Trophoblast cell (in vitro differentiated cells and primary cell): ENCODE data around the gene HCRTR1.

Source experiments
- DNase-seq, 2 donors: peaks; one replicate each; pipeline ENCODE4 v3.0.0-alpha.2; 2016
- H2AFZ ChIP-seq: 2 replicates; pipeline ENCODE4 v1.6.1; 2013; ENCODE audit warnings: low read length, moderate library complexity, mild to moderate bottlenecking; ENCODE audit not compliant: insufficient read depth, poor library complexity
- H2AK5ac ChIP-seq: 2 replicates; pipeline ENCODE4 v1.6.1; 2013; ENCODE audit warnings: mild to moderate bottlenecking, low read length
- H2BK120ac ChIP-seq: 2 replicates; pipeline ENCODE4 v1.6.1; 2013; ENCODE audit warnings: low read length, mild to moderate bottlenecking, moderate library complexity; ENCODE audit not compliant: insufficient read depth, poor library complexity
- H2BK12ac ChIP-seq: 2 replicates; pipeline ENCODE4 v1.6.1; 2013; ENCODE audit warnings: mild to moderate bottlenecking, low read length, moderate library complexity
- H2BK5ac ChIP-seq: 2 replicates; pipeline ENCODE4 v1.6.1; 2013; ENCODE audit warnings: low read length, low read depth, moderate library complexity, mild to moderate bottlenecking; ENCODE audit not compliant: poor library complexity
- H3K14ac ChIP-seq: 2 replicates; pipeline ENCODE4 v1.6.1; 2013; ENCODE audit warnings: mild to moderate bottlenecking, low read length
- H3K18ac ChIP-seq: 2 replicates; pipeline ENCODE4 v1.6.1; 2013; ENCODE audit warnings: mild to moderate bottlenecking, low read length
- H3K23ac ChIP-seq: 2 replicates; pipeline ENCODE4 v1.6.1; 2013; ENCODE audit warnings: low read length
- H3K27ac ChIP-seq: 2 replicates; pipeline ENCODE4 v1.5.1; 2013; ENCODE audit warnings: low read depth, mild to moderate bottlenecking, inconsistent platforms, low read length, moderate library complexity
- H3K27me3 ChIP-seq: 2 replicates; pipeline ENCODE4 v1.6.1; 2013; ENCODE audit warnings: inconsistent platforms, mild to moderate bottlenecking, low read length, moderate library complexity; ENCODE audit not compliant: insufficient read depth
- H3K36me3 ChIP-seq, 2 experiments: 1 replicate in 1 of 2; 2 replicates in 1 of 2; pipeline ENCODE4 v1.6.1; 2013; ENCODE audit warnings: low read length in 2 of 2, mild to moderate bottlenecking in 2 of 2, moderate library complexity in 1 of 2; ENCODE audit not compliant: insufficient read depth in 2 of 2, control insufficient read depth in 1 of 2
- H3K4ac ChIP-seq: 2 replicates; pipeline ENCODE4 v1.6.1; 2013; ENCODE audit warnings: low read depth, mild to moderate bottlenecking, low read length, moderate library complexity
- H3K4me1 ChIP-seq, 2 experiments: 1 replicate in 1 of 2; 2 replicates in 1 of 2; pipeline ENCODE4 v1.6.1; 2013; ENCODE audit warnings: low read length in 2 of 2, mild to moderate bottlenecking in 2 of 2, moderate library complexity in 1 of 2; ENCODE audit not compliant: insufficient read depth in 2 of 2, control insufficient read depth in 1 of 2
- H3K4me2 ChIP-seq: 2 replicates; pipeline ENCODE4 v1.6.1; 2013; ENCODE audit warnings: inconsistent platforms, mild to moderate bottlenecking, low read length, moderate library complexity
- H3K4me3 ChIP-seq: 2 replicates; pipeline ENCODE4 v1.5.1; 2013; ENCODE audit warnings: mild to moderate bottlenecking, low read depth, low read length, inconsistent platforms
- H3K79me1 ChIP-seq: one replicate; pipeline ENCODE4 v1.6.1; 2013; ENCODE audit warnings: low read length
- H3K79me2 ChIP-seq: 2 replicates; pipeline ENCODE4 v1.6.1; 2013; ENCODE audit warnings: low read length, mild to moderate bottlenecking; ENCODE audit not compliant: control insufficient read depth, insufficient read depth, poor library complexity
- H3K9ac ChIP-seq: 2 replicates; pipeline ENCODE4 v1.6.1; 2013; ENCODE audit warnings: mild to moderate bottlenecking, low read length
- H3K9me3 ChIP-seq: 2 replicates; pipeline ENCODE4 v1.6.1; 2013; ENCODE audit warnings: low read depth, mild to moderate bottlenecking, control low read depth, inconsistent platforms, low read length; ENCODE audit not compliant: insufficient read depth
- H4K12ac ChIP-seq: 2 replicates; pipeline ENCODE4 v1.6.1; 2013; ENCODE audit warnings: low read depth, mild to moderate bottlenecking, low read length, moderate library complexity
- H4K8ac ChIP-seq: 2 replicates; pipeline ENCODE4 v1.6.1; 2013; ENCODE audit warnings: low read depth, mild to moderate bottlenecking, low read length, moderate library complexity
- H4K91ac ChIP-seq: one replicate; pipeline ENCODE4 v1.6.1; 2013; ENCODE audit warnings: low read depth, mild to moderate bottlenecking, low read length, moderate library complexity
- WGBS: extraction: QIAGEN DNeasy Blood & Tissue Kit; methylation state at CpG from one replicate; pipeline ENCODE4 v1.1.7; 2013; ENCODE audit warnings: missing lambda C conversion rate; ENCODE audit not compliant: insufficient read length, insufficient coverage; ENCODE audit errors: extremely low coverage; 5-methylcytosine and 5-hydroxymethylcytosine counted together

The HCRTR1 gene

DNA sequence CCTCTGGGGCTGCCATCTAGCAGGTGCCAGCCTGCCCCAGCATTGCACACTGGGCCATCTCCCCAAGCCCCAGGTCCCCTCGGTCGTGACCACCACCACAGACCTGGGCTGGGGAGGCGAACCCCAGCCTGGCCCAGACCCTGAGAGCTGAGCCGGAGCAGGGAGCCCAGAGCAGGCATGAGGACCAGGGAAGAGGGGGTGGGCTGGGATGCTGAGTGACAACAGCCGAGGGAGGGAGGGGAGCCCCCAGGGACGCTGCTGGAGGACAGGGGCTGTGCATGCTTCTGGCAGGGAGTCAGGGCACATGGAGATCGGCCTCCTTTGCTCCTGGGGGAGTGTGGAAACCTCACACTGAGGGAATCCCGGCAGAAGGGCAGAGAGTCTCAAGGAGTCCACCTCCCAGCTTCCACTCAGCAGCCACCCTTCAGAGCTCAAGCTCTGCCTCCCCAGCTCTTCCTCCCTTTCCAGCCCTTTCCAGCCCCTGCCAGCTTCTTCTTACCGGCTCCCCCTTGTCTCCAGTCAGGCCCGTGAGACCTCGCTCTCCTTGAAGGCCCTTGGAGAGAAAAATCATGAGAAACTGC is 50.9 kb downstream of the HCRTR1 start:
- H3K79me2 ChIP-seq: no peaks in the 10 kb centered on the region

DNA sequence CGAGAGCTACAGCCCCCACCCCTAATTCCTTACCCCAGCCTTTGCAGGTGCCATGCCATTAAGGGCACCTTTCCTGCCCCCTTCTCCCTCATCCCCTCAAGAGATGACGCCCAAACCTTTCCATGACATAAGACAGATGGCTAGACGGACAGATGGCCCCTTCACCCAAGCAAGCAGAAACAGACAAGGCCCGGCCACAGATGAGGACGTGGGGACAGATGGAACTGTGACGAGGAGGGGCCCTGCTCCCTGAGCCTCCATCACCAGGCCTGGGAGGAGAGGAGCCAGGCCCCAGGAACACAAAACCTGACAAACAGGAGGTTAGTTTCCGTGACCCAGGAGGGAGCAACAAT is 51.9 kb downstream of the HCRTR1 start:
- peaks cover 0 to under 1% of the 10 kb centered on the region in 2 experiments for H3K4me1 ChIP-seq
- no peak overlapping the region for H2BK12ac ChIP-seq
- H2BK5ac ChIP-seq: no peak overlapping the region
- no peak overlapping the region for H3K4me2 ChIP-seq
- no peak overlapping the region for H3K9ac ChIP-seq
- no peak overlapping the region for H4K91ac ChIP-seq
- no peak overlapping the region for H3K14ac ChIP-seq
- H3K79me2 ChIP-seq: no peaks in the 10 kb centered on the region
- H3K4me3 ChIP-seq: no peak overlapping the region
- no peak overlapping the region for H3K18ac ChIP-seq
- WGBS: no CpG with 5 or more reads among the region's 7 CpGs
- no peak overlapping the region for H2AFZ ChIP-seq
- H3K79me1 ChIP-seq: no peaks in the 10 kb centered on the region
- H3K27me3 ChIP-seq: no peaks in the 10 kb centered on the region
- H3K36me3 ChIP-seq: peaks cover 63% of the 10 kb centered on the region in 2 experiments
- no peak overlapping the region for H2BK120ac ChIP-seq
- H2AK5ac ChIP-seq: no peak overlapping the region
- H4K8ac ChIP-seq: no peak overlapping the region
- no peaks in the 10 kb centered on the region for H3K9me3 ChIP-seq
- H3K27ac ChIP-seq: no peak overlapping the region
- H3K23ac ChIP-seq: no peak overlapping the region
- H3K4ac ChIP-seq: no peak overlapping the region
- H4K12ac ChIP-seq: no peak overlapping the region
- DNase-seq: no peak

More for the DNA sequence above, 50.9 kb downstream of the HCRTR1 start:
- peaks cover 59 to 60% of the 10 kb centered on the region in 2 experiments for H3K36me3 ChIP-seq
- H3K9ac ChIP-seq: no peak overlapping the region
- H3K4me1 ChIP-seq: no peaks in the 10 kb centered on the region
- no peak overlapping the region for H3K4ac ChIP-seq
- H3K79me1 ChIP-seq: no peaks in the 10 kb centered on the region
- no peak overlapping the region for H2BK120ac ChIP-seq
- no peak overlapping the region for H3K4me3 ChIP-seq
- H4K12ac ChIP-seq: no peak overlapping the region
- no peak overlapping the region for H3K18ac ChIP-seq
- no peak overlapping the region for H3K27ac ChIP-seq
- H2BK12ac ChIP-seq: no peak overlapping the region
- DNase-seq: no peak
- no peak overlapping the region for H3K4me2 ChIP-seq
- H3K23ac ChIP-seq: no peak overlapping the region
- no peak overlapping the region for H4K91ac ChIP-seq
- no CpG with 5 or more reads among the region's 11 CpGs for whole genome bisulfite sequencing
- no peaks in the 10 kb centered on the region for H3K27me3 ChIP-seq
- H4K8ac ChIP-seq: no peak overlapping the region
- no peak overlapping the region for H2AK5ac ChIP-seq
- H2AFZ ChIP-seq: no peak overlapping the region
- no peak overlapping the region for H3K14ac ChIP-seq
- no peak overlapping the region for H2BK5ac ChIP-seq
- H3K9me3 ChIP-seq: no peaks in the 10 kb centered on the region

DNA sequence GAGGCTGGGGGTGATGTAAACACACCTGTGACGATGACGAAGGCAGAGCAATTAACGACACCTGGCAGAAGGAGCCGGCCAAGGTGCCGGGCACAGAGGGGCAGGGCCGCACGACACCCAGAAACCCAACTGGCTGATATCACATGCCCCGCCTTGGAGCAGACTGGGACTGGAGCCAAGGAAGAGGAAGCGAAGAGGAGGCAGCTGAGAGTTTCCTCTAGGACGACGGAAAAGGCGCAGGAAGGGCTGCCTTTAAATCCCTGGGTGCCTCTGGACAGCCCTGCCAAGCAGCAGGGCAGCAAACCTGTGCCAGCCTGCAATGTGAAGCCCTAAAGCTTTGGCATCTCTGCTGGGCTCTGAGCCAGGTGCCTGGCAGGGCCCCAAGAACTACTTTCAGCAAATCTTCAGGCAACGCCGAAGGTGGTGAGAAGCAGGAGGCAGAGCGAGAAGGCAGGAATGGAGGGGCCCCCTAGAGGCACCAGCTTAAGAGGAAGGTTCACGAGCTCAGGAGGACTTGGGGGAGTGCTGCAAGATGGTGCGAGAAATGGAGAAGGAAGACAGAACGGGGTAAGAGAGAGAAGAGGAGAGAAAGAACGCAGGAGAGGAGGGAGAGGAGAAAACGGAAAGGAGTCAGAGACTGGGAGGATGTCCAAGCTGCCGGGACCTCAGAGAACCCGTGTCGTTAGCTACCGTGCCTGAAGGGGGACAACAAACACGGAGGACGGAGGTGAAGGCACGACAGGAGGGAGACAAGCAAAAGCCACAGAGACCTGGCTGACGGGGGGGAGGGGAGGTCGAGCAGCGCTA is 52.5 kb downstream of the HCRTR1 start:
- Histone ChIP-seq H2AK5ac (no peak overlapping the region), H3K79me1 (no peaks in the 10 kb centered on the region), H3K9ac (no peak overlapping the region), H3K23ac (no peak overlapping the region), H3K36me3 (peaks cover 57 to 61% of the 10 kb centered on the region in 2 experiments), H2BK12ac (no peak overlapping the region), H3K4me2 (no peak overlapping the region), H2BK5ac (no peak overlapping the region), H3K18ac (no peak overlapping the region), H3K14ac (no peak overlapping the region), H3K9me3 (no peaks in the 10 kb centered on the region), H3K27ac (no peak overlapping the region), H4K12ac (no peak overlapping the region), H2AFZ (no peak overlapping the region), H4K8ac (no peak overlapping the region), H3K27me3 (no peaks in the 10 kb centered on the region), H4K91ac (no peak overlapping the region), H2BK120ac (no peak overlapping the region), H3K4ac (no peak overlapping the region), H3K79me2 (no peaks in the 10 kb centered on the region), H3K4me3 (no peak overlapping the region), H3K4me1 (peaks cover under 1 to 5% of the 10 kb centered on the region in 2 experiments)
- WGBS: no CpG with 5 or more reads among the region's 30 CpGs
- no peak for DNase-seq

DNA sequence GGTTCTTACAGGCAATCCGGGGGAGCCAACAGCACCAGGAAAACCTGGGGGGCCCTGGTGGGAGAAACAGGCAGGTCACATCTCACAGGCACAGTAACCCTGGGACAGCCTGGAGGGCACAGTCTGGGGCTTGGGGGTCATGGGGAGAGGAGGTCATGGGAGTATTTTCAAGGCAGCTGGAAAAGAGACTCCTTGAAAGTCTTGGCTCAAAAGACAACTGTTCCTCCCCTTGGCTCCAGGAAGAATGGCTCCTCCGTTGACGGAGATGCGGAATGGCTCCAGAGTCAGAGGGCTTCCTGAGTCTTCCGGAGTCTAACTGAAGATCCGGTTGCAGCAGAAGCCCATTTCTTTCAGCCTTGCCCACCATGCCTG is 53.1 kb downstream of the HCRTR1 start:
- H2AK5ac ChIP-seq: no peak overlapping the region

More for the DNA sequence above, 53.1 kb downstream of the HCRTR1 start:
- no peak overlapping the region for H3K14ac ChIP-seq
- H2AFZ ChIP-seq: no peak overlapping the region
- no peak overlapping the region for H2BK5ac ChIP-seq
- DNase-seq: no peak
- H3K4me3 ChIP-seq: no peak overlapping the region
- H3K27me3 ChIP-seq: no peaks in the 10 kb centered on the region
- no peak overlapping the region for H3K4me2 ChIP-seq
- no peak overlapping the region for H4K91ac ChIP-seq
- no peak overlapping the region for H4K8ac ChIP-seq
- H4K12ac ChIP-seq: no peak overlapping the region
- H2BK120ac ChIP-seq: no peak overlapping the region
- no peak overlapping the region for H3K4ac ChIP-seq
- H3K27ac ChIP-seq: no peak overlapping the region
- no peak overlapping the region for H3K9ac ChIP-seq
- H3K36me3 ChIP-seq: peaks cover 52 to 55% of the 10 kb centered on the region in 2 experiments
- no peak overlapping the region for H3K18ac ChIP-seq
- WGBS: no CpG with 5 or more reads among the region's 6 CpGs
- no peaks in the 10 kb centered on the region for H3K79me1 ChIP-seq
- no peaks in the 10 kb centered on the region for H3K79me2 ChIP-seq
- peaks cover 3 to 8% of the 10 kb centered on the region in 2 experiments for H3K4me1 ChIP-seq
- no peak overlapping the region for H3K23ac ChIP-seq
- H2BK12ac ChIP-seq: no peak overlapping the region
- H3K9me3 ChIP-seq: no peaks in the 10 kb centered on the region
